ENCODE results near the gene GCA.

The GCA gene

DNA sequence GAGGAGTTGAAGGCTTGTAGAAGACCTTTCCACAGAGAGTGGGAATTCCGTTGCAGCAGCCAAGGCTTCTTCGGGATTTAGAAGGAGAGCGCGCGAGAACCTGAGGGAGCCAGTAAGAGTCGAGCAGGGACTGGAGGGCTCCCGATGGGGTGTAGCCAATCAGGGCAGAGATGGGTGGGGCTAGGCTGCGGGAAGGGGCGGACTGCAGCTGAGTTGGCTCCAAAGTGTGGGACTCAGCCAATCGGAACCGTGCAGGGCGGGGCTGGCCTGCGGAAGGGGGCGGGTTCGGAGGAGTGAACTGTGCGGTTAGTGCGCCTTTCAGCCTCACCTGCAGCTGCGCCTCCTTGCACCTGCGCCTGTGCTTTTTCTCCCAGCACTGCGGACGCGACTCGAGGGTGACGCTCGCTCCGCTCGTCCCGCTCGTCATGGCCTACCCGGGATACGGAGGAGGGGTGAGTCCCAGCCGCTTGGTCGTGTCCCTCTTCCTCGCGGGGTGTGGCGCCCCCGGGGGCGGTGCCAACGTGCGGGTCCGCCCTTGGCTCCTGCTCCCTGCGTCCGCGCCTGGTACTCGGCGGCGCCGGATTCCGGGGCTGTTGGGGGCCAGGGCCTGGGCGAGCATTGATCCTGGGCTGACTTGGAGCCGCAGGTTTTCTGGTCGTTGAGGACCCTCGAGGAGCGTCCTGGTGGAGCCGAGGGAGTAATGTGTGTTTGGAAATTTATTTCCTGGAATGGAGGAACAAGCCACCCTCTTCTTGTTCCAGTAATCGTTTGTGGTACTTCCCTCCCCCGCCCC is at the start of gene GCA:
TSS of gene GCA (plus strand) at position 309 of the 793 bp plus-strand sequence. CDS start at position 426, 117 bp downstream.
- FAIRE-seq = peak; percentile 61

DNA sequence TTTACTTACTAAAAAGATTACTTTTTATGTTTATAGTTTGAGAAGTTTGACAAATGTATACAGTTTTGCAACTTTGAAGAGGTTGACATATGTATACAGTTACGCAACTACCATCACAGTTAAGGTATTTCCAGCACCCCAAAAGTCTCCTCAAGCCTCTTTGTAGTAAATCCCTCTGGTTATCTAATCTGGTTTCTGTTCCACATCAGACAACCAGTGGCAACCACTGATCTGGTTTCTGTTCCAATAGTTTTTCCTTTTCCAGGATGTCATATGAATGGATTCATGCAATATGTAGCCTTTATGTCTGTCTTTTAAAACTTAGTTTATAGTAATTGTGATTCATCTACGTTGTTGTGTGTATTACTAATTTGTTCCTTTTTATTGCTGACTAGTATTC is 48.9 kb upstream of the GCA start:
- no peak for FAIRE-seq

DNA sequence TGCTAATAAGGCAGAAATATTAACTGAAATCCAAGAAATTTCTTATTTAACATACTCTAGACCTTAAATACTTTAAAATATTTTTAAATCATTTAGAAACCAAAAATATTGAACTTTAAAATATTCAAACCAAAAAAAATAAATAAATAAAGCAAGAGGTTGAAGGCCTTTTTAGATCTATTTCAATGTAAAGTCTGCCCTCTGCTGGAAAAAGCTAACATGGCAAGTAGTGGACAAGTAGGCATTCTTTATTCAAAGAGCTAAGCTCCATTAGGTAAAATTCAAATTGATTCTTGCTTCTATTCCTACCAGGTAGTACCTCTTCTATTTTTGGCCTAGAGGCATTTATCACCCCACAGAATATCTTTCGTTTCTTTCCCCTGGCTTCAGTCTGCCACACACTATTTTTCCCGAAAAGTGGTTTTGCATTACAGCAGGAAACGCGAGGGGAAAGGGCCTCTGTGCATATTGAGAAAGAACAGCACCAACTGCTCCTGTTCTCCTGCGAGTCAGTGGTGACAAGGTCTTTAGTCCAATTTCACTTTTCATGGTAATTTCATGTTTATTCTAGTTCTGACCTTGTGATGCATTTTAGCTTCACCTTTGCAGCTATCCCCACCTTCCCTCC is 45.9 kb upstream of the GCA start:
- peak; percentile 86 for FAIRE-seq

DNA sequence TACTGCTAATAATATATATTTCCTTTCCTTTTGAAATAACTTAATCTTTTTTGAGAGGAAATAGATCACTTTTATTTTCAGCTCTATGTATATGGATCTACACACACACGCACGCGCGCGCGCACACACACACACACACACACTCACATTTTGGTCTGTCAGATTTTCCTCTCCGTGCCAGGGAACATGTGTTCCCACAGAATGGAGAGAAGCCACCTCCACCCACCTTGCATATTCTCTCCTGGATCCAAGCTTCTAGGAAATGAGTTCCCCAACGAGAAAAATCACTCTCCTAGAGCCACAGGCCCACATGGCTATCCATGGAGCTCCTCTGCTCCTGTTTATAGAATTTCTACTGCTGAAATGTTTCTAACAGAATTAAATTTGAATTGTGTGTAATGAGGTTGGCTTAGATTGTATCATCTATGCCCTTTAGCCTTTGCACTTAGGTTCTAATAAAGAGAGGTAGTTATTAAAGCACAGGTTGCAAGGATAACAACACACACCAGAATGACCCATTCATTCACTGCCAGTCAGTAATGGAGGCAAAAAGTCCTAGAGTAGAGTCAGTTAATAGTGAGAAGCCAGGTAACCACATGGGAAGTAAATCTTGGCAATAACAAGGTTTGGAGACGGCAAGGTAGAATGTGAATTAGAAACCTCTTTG is 45.1 kb upstream of the GCA start:
- no peak for FAIRE-seq

DNA sequence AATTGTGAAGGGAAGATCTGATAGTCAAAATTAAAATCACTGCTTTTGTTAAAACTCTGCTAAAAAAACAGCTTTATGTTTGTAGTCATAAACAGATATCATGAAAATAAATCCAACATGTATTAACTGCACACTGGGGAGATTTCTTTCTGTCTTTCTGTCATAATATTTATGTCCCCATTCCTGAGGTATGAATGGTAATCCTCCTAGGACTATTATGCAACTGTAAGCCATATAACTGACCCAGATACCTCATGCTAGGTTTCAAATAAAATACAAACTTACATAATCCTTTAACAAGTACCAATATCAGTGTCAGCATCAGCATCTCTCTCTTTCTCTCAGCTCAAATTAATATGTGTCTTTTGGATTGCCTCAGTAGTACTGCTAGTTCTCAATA is 43.7 kb upstream of the GCA start:
- no peak for FAIRE-seq

- peak; percentile 62 for FAIRE-seq
Observed at GRCh38 chr2:162301151-162301804, 42.7 kb upstream of the GCA start.

DNA sequence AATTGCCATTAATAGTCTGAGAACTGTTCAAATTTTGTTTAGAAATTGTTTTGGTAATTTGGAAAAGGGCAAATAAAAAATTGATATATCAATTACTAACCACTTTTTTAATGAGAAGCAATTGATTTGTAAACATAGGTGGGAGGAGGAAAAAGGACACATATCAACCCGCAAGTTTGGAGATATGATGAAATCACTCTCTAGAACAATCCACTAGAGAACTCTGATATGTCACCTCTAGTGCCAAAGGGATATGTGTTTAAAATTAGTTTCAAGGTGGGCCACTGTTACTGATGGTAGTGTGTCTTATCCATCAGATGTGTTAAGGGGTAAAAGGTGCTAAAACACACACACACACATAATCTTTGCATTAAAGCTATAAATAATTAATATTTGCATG is 42.1 kb upstream of the GCA start:
- FAIRE-seq = no peak

DNA sequence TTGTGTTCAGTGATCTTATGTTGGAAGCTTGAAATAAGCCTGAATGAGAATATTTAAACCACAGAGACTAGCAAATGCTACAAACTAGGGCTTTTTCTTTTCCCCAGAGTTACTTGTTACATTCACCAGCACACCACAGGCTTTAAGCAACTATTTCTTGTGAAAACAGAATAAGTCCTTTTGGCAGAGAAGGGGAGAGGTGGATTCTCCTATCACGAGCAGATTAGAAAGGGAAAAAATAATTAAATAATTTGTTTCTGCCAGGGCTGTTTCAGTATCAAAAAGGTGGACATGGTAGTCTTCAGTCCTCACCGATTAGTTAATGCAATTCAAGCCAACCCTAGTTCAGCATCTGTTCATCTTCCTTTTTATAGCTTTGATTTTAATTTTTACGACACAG is 38.0 kb upstream of the GCA start:
- no peak for FAIRE-seq

GRCh38 chr2:162308747-162309503 is 35.0 kb upstream of the GCA start:
- no peak for FAIRE-seq

GRCh38 chr2:162312853-162313252 is 31.1 kb upstream of the GCA start:
- no peak for FAIRE-seq

DNA sequence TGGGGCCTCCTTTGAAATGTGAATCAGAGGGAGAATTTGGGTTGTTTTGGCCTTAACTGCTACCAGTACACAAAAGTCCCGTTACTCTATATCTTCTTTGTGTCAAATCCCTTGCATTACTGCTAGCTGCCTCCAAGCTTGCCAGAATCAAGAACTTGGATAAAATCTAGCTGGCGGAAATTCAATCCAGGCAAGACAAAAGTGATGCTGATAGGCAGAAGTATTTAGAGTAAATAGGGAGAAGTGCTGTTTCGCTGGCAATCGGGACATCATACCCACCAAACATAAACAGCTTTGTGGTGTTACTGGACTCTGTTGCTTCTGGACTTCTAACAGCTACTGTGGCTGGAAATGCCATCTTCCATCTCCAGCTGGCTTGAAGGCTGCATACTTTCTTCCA is 28.0 kb upstream of the GCA start:
- FAIRE-seq = no peak

DNA sequence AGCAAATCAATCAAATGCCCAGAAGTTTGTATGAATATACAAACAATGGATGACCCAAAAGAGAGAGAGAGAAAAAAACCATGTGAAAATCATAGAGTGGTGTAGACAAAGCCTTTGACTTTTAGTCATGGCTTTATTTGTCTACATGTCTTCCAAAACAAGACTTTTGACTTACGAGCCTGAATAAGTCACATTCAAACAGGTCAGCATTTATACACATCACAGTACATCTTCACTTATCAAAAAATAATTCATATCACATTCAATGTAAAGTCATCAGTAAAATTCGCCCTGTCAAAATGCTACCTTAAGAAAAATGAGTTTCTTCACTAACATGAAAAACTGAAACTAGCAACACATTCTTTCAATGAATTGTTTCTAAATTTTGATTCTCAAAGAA is 27.3 kb upstream of the GCA start:
- no peak for FAIRE-seq

DNA sequence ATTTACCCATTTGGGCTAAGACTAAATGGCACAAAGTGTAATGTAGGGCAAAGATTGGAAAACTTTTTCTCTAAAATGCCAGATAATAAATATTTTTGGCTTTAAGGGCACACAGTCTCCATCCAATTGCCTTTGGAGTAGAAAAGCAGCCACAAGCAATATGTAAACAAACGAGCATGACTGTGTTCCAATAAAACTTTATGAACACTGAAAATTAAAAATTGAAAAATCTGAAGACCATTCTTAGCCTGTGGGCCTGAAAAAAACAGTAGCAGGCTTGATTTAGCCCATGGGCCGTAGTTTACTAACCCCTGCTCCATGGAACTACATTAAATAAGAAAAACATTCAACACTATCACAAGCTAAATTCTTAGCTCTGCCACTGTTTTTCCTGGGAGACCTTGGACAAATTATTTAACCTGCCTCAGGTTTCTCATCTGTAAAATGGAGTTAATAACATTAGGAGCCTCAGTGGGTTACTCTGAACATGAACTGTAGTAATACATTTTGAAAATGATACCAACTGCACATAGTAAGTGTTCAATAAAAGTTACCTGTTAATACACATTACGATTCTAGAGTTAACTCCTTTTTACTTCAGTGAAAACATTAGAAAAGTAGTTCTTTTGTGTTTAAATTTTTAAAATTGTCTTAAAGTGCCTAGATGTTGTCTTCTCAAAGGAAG is 26.7 kb upstream of the GCA start:
- FAIRE-seq = no peak

- no peak for FAIRE-seq
Observed at GRCh38 chr2:162317861-162318327, 26.0 kb upstream of the GCA start.

DNA sequence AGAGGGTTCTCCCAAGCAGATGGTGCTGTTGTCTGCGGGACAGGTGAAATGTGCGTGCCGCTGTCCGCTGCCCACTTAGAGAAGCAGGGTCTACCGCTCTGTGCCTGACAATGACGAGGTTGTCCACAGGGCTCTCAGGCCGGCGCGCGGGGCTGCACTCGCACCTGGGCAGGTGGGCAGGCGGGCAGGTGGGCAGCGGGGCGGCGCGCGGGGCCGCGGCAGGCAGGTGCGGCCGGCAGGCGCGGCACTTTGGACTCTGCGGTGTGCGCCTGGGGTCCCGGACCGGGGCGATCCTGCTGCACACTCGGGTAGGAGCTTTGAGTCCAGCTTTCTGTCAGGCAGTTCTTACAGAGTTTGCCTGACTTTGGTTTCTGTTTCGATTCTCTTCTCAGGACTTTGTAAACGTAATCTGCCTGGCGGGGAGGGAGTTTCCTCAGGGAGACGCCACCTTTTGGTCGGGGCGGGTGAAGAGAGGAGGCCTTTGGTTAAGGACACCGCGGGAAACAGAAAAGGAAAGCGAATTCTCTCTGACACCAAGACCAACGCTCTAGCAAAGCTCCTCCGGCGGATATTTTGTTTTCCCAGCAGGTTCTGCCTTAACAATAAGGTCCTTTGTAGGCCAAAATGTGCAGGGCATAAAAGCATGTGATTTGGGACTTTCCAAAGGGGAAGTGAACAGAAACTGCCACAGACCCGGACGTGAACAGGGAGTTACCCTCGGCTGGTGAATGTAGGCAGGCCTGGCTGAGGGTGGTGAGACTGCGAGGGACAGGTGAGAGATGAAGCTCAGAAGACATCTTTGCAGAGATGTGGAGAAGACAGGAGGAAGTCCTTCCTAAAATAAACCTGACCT is 25.4 kb upstream of the GCA start, which contains the start of gene IFIH1:
TSS of gene IFIH1 (minus strand) at position 357 of the 853 bp plus-strand sequence. CDS start 377 bp downstream, outside the sequence.
- peak; percentile 10 for FAIRE-seq

DNA sequence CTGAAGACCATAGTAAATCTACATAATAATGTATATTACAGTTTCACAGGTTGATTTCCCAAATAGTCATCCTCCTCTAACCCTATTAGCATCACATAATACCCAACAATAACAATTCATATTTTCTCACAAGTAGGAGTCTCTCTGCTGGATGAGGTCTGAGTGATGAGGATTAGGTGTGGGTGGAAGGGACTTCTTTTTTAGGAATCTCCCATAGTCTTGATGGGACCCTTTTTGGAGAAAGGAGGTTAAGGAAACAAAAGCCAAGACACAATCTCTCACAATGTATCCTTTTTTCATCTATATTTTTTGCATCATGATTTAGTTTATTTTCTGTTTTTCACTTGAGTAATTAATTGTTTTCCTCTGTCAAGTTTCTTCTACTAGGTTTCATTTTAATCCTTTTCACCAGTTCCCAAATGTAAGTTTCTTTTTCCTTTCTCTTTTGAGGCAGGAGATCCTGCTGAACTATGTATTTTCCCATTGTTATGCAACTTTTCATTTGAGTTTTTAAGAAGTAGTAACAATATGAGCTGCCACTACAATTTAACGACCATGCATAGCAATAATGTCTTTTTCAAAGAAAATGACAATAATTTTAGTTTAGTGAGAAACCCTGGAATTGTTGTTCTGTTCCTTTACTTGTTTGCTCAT is 22.9 kb upstream of the GCA start:
- FAIRE-seq = no peak

- no peak for FAIRE-seq
Observed at GRCh38 chr2:162324953-162325352, 19.0 kb upstream of the GCA start.

DNA sequence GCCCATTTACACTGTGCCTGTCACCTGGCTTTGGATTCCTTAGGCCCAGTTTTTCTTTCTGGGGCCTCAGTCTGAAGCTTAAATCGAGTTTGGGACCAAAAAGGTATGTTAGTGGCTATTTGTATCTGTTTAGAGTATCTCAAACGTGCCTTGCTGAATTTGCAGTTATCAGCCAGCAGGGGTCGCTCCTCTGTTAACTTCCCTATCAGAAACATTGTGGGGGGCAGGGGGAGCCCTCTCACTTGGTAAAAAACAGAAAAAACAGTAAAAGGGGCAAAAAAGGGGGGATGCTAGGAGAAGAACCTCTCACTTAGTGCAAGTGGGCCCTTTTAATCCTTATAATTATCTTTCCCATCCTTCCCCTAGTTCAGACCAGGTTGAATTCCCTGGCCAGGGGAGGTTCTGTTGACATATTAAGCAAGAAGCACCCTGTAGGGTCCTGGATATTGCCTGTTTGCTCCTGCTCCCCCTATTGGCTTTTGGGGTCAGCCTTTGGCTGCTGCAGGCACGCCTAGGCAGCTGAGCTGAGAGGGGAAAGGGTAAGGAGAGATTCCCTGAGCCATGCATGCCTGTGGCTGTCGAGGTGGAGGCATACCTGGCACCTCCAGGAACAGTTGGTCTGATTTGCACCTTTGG is 16.7 kb upstream of the GCA start:
- no peak for FAIRE-seq

- no peak for FAIRE-seq
Observed at GRCh38 chr2:162327806-162328205, 16.1 kb upstream of the GCA start.

Data from colon (tissue), 2 donors.